T-helper 9 cell (primary cell): ENCODE data around the gene TXNRD1.
A peak's percentile ranks its signal among the peaks of the same experiment; 100 is the strongest.
"Not testable (repeated sequence)": the region's sequence is repeated elsewhere in the genome, so short reads cannot be mapped to it uniquely, and the experiment has no call there.

Experiments used
- DNase-seq: peaks from one replicate; pipeline ENCODE4 v3.0.0-alpha.2; 2020

TXNRD1 gene

DNA sequence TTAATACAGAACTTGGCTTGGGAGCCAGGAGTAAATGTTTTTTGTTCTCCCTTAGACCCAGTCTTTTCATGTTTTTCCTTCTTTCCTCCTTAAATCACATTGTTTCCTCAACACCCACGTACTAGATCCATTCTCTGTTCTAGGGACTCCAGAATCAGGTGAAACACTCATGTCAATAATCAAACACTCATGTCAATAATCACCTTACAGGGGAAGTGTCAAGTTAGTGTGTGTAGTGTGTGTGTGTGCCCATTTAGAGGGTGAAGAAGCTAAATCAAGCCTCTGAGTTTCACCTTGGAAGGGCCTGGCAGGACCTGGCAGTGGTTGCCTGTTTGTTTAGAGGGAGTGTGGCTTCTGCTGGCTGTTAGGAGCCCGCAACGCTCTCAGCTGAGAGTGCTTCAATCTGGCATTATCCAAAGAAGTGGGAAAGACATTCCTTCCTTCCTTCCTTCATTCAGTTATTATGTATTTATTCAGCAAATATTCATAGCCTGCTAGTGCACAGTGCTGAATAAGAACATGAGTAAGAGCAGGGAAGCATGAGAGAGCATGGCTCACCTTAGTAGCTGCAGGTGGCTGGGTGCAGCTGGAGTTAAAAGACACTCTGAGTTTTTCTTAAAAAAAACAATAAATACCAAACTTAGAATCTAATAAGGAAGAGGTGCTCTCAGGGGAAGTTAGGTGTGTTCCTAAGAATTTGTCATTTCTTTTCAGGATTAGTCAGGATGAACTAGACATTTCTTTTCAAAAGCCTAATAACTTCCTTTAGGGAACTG, 70.3 kb downstream of the TXNRD1 start:
- no peak for DNase-seq

DNA sequence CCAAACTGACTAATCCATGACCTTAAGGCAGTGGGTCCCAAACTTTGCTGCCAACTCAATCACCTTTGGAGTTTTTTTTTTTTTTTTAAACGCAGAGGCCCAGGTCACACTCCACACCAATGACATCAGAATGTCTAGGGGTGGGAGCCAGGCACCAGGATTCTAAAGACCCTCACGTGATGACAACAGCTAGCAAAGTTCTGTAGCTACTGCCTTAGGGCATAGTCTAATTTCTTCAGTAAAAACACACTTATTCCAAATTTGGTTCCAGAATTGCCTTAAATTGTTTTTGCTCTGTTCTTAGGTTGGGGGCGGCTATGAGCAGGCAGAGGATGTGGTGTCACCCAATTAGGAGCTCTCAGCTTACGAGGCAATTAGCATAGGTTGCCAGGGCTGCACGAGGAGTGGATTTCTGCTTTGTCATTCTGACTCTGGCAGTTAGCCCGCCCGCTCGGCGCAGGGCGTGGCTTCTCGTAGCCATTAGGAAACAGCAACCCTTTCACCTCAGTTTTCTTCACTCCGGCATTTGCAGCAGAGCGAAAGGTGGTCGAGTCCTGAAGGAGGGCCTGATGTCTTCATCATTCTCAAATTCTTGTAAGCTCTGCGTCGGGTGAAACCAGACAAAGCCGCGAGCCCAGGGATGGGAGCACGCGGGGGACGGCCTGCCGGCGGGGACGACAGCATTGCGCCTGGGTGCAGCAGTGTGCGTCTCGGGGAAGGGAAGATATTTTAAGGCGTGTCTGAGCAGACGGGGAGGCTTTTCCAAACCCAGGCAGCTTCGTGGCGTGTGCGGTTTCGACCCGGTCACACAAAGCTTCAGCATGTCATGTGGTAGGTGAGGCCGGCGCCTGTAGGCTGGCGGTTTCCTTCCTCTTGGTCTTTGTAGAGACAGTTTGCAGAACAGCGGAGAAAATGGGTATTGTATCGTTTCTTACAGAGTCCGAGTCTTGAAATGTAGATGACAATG, 71.2 kb downstream of the TXNRD1 start:
- DNase-seq = peak; percentile 74

DNA sequence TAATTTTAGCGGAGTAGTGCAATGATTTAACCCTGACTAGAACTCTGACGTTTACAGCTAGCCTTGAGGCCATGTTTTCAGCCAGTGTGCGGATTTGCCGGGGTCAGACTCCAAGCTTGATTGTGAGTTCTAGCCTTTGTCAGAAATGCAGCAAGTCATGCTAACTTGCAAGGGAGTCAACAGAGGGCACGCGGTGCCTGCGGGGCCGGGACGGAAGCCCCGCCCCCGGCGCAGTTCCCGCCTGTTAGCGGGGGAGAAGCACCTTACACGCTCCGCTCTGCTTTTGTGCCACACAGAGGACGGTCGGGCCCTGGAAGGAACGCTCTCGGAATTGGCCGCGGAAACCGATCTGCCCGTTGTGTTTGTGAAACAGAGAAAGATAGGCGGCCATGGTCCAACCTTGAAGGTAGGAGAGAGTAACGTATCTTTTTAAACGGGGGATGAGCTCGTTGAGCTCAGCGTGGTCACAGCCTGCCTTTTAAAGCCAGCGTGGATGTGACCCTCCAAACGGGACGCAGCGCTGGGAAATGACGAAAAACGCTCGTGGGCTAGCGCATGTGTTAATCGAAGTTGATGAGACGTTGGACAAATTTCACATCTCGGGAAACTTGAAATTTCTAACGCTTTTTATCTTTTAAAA, 73.2 kb downstream of the TXNRD1 start:
- peak; percentile 73 for DNase-seq

DNA sequence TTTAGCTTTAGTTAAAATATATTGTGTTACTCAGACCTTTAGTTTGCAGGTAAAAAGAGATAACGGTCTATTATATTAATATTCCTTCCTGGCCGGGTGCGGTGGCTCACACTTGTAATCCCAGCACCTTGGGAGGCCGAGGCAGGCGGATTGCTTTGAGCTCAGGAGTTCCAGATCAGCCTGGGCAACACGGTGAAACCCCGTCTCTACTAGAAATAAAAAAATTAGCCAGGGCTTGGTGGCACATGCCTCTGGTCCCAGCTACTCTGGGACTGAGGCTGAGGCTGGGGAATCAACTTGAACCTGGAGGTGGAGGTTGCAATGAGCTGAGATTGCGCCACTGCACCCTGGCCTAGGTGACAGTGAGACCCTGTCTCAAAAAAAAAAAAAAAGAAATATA, 74.7 kb downstream of the TXNRD1 start:
- no peak for DNase-seq

DNA sequence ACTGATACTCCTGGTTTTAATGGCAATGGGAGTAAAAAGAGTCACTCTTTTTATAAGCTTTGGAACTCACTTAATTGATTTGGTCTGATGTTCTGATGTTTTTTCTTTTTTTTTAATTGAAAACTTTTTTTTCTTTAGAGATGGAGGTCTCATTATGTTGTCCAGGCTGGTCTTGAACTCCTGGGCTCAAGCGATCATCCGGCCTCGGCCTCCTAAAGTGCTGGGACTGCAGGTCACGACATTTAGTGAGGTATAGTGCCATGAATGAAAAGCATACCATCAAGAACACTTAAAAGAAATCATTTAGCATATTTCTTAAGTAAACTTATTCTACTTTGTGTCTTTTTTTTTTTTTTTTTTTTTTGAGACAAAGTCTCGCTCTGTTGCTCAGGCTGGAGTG, 75.3 kb downstream of the TXNRD1 start:
- no peak for DNase-seq

DNA sequence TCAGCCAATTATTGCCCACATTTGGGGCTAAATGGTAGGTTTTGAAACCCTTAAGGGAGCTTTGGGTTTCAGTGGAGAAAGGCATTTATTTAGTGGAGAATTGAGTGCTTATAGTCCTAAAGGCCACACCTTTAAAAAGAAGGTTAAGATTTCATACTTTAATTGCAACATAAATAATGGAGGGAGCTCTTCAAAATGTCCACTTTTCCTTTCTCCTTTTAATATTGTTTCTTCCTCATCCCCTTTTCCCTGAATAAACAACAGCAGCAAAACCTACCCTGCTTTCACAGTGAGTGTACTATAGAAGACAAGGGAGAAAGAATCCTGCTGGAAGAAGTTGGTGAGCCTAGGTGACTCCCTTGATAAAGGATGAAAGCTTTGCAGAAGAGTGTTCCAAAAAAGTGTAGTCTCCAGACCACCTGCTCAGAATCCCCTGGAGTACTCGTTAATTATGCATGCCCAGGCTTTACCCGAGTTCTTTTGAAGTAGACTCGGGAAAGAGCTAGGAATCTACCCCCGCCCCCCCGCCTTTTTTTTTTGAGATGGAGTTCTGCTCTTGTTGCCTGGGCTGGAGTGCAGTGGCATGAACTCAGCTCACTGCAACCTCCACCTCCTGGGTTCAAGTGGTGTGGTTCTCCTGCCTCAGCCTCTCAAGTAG, 76.4 kb downstream of the TXNRD1 start:
- DNase-seq = no peak

DNA sequence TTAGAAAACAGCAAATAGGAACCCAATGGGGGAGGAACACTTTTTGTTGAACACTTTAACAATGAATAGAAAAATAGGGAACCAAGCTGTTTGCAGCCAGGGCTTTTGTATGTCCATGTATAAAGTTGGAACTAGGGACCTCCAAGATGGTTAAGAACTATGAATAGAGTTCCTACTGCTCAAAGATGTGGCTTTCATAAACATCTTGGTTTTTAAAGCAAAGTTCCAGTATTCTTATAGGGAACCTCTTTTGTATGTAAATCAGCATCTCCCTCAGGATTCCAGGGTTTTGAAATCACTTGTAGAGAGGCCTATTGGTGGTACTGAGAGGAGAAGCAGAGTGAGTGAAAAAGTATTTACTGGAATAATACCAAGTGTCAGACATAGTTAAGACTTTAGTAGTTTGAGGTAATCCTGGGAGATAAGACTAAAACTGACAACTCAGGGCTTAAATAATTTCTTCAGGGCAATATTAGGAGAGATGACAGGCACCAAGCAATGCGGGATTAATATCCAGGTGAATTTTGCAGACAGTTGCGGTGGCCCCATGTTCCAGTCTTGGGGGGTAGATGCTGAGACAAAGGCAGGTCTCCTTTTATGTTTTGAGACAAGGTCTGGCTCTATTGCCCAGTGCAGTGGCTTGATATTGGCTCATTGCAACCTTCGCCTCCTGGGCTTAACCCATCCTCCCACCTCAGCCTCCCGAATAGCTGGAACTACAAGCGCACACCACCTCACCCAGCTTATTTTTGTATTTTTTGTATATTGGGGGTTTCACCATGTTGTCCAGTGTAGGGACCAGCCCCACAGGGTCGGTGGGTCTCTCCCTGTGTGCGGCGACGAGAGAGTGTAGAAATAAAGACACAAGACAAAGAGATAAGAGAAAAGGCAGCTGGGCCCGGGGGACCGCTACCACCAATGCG, 77.6 kb downstream of the TXNRD1 start:
- DNase-seq = no peak

DNA sequence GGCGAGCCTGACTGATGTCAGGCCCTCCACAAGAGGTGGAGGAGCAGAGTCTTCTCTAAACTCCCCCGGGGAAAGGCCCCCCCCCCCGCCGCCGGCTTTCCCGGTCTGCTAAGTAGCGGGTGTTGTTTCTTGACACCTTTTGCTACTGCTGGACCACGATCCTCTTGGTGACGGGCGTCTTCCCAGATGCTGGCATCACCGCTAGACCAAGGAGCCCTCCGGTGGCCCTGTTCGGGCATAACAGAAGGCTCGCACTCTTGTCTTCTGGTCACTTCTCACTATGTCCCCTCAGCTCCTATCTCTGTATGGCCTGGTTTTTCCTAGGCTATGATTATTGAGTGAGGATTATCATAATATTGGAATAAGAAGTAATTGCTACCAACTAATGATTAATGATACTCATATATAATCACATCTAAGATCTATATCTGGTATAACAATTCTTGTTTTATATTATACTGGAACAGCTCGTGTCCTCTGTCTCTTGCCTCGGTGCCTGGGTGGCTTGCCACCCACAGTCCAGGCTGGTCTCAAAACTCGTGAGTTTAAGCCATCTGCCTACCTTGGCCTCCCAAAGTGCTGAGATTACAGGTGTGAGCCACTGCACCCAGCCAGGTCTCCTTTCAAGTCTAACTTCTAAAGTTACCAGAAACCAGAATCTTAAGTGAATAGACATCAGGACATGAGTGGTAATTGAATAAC, 78.7 kb downstream of the TXNRD1 start:
- not testable (repeated sequence) for DNase-seq

DNA sequence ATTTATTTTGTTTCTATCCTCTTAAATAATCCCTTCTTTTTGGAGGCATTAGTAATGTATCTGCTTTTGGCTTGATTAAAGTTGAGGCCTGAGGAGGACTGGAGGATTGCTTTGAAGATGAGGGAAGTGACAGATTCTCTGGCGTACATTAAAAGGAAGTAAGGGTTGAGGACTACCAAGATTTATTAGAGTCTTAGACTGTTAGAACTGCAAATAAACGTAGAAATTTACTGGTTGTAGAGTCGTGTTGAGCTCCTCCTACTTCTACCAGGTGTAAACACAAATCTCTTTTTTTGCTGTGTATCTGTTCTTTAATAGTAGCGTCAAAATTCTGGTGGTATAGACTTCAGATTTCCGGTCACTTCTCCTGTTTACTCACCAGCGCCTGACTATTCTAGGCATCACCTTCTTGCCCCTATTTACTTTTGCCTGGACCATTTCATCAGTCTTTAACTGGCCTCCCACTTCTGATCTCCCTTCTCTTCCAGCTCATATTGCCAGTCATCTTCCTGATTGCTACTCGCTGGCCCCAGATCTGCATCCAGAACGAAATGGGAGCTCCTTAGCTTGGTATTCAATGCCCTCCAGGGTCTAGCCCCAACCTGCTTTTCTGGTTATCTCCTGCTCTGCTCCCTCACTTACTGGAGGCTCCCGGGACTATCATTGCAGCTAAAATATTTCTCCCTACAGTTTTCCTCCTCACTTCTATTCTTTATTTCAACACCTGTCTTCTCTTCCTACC, 79.5 kb downstream of the TXNRD1 start:
- DNase-seq = no peak

DNA sequence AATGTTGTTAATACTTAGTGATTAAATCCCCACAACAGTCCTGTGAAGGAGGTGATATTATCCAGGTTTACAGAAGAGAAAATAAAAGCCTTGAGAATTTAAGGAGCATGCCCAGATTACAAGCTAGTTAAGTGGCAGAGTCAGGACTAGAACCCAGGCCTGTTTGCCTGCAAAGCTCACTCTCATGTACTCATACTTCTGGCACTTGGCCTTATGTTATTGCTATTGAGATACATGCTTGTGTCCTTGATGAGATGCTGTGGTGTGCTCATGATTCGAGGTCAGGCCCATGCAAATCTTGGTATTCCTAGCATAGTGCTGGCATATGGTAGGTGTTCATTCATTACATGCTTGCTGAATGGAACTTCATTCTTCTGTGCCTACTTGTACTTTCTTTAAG, 80.4 kb downstream of the TXNRD1 start:
- no peak for DNase-seq

DNA sequence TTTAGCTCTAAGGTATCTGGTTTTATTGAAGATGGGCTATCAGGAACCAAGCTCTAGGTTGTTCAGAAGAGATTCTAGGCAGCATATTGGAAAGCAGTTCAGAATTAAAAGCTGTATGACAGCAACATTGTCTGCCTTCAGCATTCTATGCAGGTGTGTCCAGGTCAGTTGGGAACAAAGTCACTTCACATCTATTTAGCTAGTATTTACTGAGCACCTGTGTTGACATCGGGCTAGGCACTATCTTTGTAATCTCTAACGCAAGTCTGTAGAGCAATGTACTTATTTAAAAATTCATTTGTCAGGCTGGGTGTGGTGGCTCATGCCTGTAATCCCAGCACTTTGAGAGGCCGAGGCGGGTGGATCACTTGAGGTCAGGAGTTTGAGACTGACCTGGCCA, 81.1 kb downstream of the TXNRD1 start:
- no peak for DNase-seq

DNA sequence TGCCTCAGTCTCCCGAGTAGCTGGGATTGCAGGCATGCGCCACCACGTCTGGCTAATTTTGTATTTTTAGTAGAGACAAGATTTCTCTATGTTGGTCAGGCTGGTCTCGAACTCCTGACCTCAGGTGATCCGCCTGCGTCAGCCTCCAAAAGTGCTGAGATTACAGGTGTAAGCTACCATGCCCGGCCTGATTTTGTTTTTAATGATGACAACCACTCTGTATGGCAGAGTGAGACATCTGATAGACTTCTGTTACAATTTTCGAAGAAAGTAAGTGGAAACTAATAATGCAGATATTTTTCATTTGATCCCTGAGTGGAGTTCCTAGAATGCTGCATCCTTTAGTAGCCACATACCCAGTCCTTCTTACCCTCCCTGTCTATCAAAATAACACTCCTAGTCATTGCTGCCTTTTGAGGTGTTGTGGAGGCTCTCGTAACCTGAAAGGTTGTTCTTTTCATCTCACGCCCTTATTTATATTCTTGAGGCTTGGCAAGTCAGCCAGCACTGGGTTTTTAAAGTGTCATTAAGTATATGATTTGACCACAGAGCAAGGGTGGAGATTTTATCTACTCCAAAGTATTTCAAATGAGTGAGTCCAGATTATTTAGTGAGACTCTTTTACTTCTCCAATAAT, 82.0 kb downstream of the TXNRD1 start:
- no peak for DNase-seq

DNA sequence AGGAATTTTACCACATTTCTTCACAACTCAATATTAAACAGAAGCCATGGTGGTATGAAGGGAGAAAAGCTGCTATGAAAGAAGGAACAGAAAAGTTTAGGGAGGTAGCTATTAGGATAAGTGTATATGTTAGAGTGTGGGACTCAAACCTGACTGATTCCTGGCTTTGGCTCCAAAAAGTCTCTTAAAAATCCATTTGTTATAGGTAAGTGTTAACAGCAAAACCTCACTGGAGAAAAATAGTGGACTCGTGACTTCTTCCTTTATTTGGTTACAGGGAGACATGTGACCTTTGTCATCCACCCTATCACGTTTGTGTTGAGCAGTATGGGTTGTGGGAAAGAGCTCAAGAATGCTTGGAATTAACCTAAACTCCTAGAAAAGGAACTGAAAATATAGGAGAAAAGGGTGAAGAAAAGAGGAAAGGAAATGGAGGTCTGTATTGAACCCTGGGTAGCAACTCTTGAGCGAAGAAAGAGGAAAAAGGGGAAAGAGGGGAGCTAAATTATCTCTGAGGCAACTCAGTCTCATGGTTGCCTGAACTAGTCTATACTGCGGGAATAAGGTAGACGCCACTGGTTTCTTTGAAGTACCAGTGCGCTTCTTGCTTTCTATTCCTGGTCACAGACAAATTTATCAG, 84.4 kb downstream of the TXNRD1 start:
- no peak for DNase-seq

DNA sequence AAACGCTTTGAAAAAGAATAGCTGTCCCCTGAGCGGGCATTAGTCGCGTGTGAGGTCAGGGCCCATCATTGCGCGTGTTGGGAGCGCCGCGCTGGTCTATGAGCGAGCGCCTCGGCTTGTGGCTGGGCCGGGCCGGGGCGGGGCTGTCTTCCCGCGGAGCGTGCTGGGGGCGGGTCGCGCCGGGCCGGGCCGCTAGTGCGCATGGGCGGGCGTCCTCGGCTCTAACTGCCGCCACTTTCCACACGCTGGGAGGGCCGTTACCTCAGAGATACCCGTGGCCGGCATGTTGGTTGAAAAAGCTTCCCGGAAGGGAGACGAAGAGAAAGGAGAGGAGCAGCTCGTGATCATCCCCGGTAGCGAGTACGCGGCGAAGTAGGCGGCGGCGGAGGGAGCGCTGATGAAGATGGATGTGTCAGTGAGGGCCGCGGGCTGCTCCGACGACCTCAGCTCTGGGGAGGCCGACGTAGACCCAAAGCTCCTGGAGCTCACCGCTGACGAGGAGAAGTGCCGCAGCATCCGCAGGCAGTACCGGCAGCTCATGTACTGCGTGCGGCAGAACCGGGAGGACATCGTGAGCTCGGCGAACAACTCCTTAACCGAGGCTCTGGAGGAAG, 88.1 kb downstream of the TXNRD1 start, which contains the start of gene EID3:
EID3 (plus strand) TSS at position 202 of the 614 bp plus-strand sequence; CDS start at position 398, 196 bp downstream.
- DNase-seq = peak; percentile 86

DNA sequence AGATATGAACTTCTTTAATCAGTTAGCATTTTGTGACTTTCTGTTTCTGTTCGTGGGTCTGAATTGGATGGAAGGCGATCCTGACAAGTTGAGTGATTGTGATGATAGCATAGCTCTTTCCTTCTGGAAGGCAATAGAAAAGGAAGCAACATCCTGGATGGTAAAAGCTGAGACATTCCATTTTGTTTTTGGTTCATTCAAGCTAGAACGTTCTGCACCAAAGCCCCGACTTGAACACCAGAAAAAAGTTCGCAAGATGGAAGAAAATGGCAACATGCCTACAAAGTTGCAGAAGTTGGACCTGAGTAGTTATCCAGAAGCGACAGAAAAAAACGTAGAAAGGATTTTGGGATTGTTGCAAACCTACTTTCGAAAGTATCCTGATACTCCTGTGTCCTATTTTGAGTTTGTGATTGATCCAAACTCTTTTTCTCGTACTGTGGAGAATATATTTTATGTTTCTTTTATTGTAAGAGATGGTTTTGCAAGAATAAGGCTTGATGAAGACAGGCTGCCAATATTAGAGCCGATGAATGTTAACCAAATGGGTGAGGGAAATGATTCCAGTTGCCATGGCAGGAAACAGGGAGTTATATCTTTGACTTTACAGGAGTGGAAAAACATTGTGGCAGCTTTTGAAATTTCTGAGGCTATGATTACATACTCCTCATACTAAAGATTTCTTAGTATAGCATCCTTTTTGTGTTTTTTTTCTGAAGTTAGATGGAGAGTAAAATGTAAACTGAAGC, 88.9 kb downstream of the TXNRD1 start:
- no peak for DNase-seq

DNA sequence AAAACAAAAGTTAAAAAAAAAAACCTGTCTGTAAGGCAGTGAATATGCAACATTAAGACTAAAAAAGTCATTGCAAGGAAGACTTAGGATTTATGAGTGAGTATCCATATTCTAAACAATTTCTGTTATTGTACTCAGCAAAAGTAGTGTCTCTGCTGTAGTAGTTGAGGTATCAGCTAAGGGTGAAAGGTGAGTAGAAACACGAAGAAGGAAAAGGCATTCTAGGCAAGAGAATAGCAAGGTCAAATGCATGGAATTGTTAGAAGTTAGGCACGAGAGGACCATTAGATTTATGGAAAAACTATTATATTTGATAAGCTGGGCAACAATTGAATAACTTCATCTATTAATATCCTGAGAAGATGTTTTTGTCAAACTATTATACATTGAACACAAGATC, 89.8 kb downstream of the TXNRD1 start:
- no peak for DNase-seq

DNA sequence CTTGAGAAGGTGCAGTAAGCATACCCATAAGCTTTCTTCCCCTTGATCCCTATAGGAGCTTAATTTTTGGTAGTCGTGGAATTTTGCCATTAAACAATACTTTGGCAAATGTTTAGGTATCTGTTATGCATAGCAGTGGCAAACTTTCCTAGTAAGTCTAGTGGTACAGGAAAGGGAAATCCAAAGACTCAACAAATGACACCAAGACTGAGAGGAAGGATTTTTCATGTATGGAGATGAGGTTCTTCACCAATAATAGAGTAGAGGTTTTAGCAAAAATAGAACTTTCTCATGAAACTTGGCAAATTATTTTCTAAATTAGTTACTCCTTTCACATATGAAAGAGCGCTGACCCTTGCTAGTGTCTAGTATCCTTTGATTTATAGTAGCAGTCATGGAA, 90.8 kb downstream of the TXNRD1 start:
- DNase-seq = no peak
